Spinal cord (tissue), 10 donors: Measurements from ENCODE around the gene FAM186B. TPM values are rescaled to one million over a fixed set of nuclear protein-coding genes. Genes with fewer than 3 reads are reported as not detected.
A peak's percentile ranks its signal among the peaks of the same experiment; 100 is the strongest.

Experiments used
- DNase-seq, 6 donors: peaks; one replicate each; pipeline versions ENCODE4 v3.0.0 to v3.0.0-alpha.2; 2013 to 2015; ENCODE audit warnings: low spot score in 6 of 6, low read depth in 4 of 6
- H3K27ac ChIP-seq: one replicate; pipeline ENCODE4 v1.5.1; 2013; ENCODE audit warnings: low read depth, low read length, control low read depth
- H3K27me3 ChIP-seq: one replicate; pipeline ENCODE4 v1.6.1; 2013; ENCODE audit warnings: low read length; ENCODE audit not compliant: control insufficient read depth, insufficient read depth
- H3K36me3 ChIP-seq: one replicate; pipeline ENCODE4 v1.6.1; 2013; ENCODE audit warnings: low read length; ENCODE audit not compliant: control insufficient read depth, insufficient read depth
- H3K4me1 ChIP-seq: one replicate; pipeline ENCODE4 v1.6.1; 2013; ENCODE audit warnings: low read length; ENCODE audit not compliant: control insufficient read depth, insufficient read depth
- H3K4me3 ChIP-seq: one replicate; pipeline ENCODE4 v1.5.1; 2013; ENCODE audit warnings: low read depth, low read length, control low read depth
- H3K9me3 ChIP-seq: one replicate; pipeline ENCODE4 v1.6.1; 2013; ENCODE audit warnings: low read length; ENCODE audit not compliant: control insufficient read depth, insufficient read depth
- WGBS: methylation state at CpG from one replicate; pipeline ENCODE4 v1.1.5; 2013; ENCODE audit warnings: missing lambda C conversion rate; ENCODE audit not compliant: insufficient coverage; 5-methylcytosine and 5-hydroxymethylcytosine counted together
- polyA plus RNA-seq, 2 donors: library from polyadenylated mRNA; unstranded; fragments of 120-200 nt; gene quantifications; one replicate each; pipeline ENCODE4 v1.2.1, GENCODE V29; 2013; ENCODE audit not compliant: insufficient read length in 2 of 2
- total RNA-seq, 2 donors: library from RNA; depleted of rRNA in 1 of 2; stranded (reverse); fragments of 120-200 nt in 1 of 2; fragments of >200 nt in 1 of 2; gene quantifications; one replicate each; pipeline versions ENCODE4 v1.2.3 to v1.2.4, GENCODE V29; 2013 to 2014
- donor health status: healthy.

FAM186B gene
- total and polyA plus RNA-seq, 4 donors, result 0.10 to 3.4 (median 0.46) TPM

DNA sequence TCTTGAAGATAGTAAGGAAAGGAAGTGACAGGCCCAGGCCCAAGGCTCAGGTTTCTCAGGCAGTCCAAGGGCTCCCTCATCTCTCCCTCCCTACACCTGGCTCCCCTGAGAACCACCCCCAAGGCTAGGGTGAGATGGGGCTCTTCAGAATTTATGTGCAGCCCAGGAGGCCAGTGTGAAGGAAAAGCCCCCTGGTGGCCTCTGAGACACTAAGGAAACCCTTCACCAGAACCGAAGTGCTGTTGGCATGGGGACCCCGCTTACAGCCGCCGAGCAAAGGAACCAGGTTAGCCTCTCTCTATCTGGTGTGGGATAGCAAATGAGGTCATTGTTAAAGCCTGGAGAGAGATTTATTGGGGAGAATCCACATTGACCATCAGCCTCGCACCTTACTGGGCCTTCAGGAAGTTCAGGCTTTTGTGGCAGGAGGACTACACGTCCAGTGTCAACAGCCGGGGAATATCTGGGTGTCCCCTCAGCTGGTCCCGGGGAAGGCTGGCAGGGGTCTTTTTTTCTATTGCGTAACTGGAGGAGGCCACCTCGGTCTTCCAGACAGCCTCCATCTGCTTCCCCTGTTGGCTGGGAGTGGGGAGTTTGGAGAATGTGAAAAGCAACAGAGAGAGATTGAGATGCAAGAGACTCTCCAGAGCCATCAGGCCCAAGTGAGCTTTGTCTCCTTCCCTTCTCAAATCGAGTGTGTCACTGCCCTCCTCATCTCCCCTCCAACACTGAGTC is 18.1 kb downstream of the FAM186B start:
- no peak overlapping the region for H3K4me3 ChIP-seq
- H3K27ac ChIP-seq, result no peak overlapping the region
- H3K27me3 ChIP-seq, result no peaks in the 10 kb centered on the region
- peaks cover 1% of the 10 kb centered on the region for H3K9me3 ChIP-seq
- WGBS, result 97% methylated on average over 8 of the region's 11 CpGs
- no peaks in the 10 kb centered on the region for H3K4me1 ChIP-seq
- no peak for DNase-seq
- H3K36me3 ChIP-seq, result peaks cover 33% of the 10 kb centered on the region

DNA sequence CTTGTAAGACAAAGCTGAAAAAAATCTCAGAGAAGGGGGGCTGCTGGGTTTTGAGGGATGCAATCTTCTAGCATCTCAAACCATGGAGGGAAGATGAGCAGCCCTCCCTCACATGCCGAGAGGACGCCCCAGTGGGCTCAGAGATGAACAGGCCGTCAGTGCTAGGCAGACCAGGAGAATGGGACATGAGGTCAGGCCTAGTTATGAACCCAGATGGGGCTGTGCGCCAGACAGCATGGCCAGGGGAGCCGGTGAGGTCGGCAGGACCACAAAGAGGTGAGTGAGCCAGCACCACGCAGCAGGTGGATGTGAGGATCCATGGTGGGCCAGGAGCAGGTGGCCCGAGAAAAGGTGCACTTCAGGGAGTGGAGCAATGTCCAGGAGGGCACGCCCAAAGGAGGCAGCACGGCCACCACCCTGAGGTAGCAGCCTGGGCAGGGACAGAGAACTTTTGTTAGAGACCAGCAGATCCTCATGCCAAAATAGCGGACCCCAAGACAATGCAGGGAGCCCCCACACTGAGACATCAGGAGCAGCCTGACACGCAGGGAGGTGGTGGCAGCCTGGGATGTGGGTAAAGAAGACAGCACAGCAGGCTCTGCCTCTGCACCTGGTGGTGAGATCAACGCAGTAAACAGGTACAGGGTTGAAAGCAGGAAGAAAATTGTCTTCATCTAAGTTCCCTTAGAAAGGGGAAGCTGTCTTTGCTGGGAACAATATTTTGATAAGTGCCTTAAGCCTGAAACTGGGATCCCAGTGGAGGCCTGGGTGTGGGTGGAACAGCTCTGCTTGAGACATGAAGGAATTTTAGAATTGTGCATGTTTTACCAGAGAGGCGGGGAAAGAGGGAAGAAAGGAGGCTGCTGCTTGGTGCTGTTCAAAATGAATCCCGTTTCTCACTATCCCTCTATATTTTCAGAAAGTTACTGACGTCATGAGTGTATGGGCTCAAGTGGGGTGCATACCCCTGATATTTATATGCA is 19.7 kb downstream of the FAM186B start:
- no peak for DNase-seq
- Histone ChIP-seq H3K27ac (no peak overlapping the region), H3K36me3 (peaks cover 33% of the 10 kb centered on the region), H3K27me3 (no peaks in the 10 kb centered on the region), H3K9me3 (no peaks in the 10 kb centered on the region), H3K4me1 (peaks cover 1% of the 10 kb centered on the region), H3K4me3 (no peak overlapping the region)
- WGBS, result 89% methylated on average over 14 of the region's 16 CpGs

DNA sequence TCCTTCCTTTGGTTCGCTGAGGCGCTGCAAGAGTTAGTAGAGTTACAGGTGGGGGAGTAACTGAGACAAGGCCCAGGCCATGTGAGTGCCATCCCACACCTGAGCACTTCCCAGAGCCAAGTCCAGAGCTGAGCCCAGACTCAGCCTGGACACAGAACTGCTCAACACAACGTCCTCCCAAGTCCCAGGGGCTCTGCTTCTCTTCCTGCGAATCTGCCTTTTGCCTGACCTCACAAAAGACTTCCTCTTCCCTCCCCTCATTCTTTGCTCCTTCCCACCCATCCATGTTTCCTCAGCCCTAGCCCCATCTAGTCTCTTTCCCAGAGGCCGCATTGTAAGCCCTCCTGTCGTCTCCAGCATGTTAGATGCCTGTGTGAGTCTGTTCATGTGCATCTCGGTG is 20.8 kb downstream of the FAM186B start:
- H3K9me3 ChIP-seq, result no peaks in the 10 kb centered on the region
- DNase-seq, result no peak
- no peak overlapping the region for H3K4me3 ChIP-seq
- H3K36me3 ChIP-seq, result peaks cover 33% of the 10 kb centered on the region
- no peak overlapping the region for H3K27ac ChIP-seq
- H3K4me1 ChIP-seq, result peaks cover 9% of the 10 kb centered on the region
- 81% methylated on average over 5 of the region's 7 CpGs for WGBS
- no peaks in the 10 kb centered on the region for H3K27me3 ChIP-seq

DNA sequence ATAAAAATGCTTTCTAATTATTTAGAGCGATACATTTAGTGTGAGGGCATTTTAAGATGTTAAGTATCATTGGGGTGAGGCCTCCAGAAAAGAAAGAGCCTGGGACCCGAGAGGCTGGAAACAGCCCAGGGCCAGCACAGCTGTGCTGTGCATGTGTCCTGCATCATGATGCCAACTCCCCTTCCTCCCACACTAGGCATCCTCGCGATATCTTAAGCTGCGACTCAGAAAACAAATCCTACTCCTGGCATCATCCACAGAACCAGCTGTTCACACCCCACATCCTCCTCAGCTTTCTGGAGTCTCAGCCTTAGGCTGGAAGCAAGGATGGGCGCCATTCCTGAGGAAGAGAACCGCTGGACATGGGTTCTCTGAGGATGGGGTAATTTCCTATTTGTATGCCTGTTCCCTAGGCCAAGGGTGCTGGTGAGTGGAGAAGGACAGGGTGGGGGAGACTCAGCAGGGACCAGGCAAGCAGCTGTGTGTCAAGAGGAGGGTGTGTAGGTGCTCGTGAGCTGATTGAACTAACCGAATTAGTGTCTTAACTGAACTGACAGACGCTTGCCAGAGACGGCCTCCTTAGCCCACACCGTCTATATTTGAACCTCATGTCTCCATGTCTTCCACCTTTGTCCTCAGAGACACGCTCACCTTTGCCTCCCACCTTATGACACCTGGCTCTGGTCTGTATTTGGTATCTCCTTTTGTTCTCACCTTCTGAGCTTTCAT is 21.9 kb downstream of the FAM186B start:
- DNase-seq, result peak in 2 of 6 donors; percentile 24 to 40
- H3K36me3 ChIP-seq, result peaks cover 31% of the 10 kb centered on the region
- H3K9me3 ChIP-seq, result no peaks in the 10 kb centered on the region
- H3K4me1 ChIP-seq, result peaks cover 9% of the 10 kb centered on the region
- H3K4me3 ChIP-seq, result no peak overlapping the region
- no peak overlapping the region for H3K27ac ChIP-seq
- H3K27me3 ChIP-seq, result no peaks in the 10 kb centered on the region
- WGBS, result 75% methylated on average over 5 of the region's 13 CpGs

DNA sequence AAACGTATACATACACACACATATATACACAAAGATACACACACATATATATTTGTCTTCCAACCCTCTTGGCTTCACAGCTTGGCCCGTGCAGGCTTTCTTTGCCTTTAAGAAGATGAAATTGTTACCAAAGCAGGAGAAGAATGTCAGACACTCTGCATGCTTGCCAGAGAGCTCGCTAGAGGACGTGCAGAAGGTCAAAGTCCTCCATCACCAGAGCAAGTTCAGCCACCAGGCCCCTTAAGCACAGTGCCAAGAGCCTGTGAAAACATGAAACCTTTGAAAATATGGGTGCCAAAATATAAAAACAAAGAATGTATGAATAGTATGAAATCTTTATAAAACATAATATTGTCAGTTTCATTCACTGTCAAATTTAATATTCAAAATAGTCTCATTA is 22.6 kb downstream of the FAM186B start:
- H3K9me3 ChIP-seq, result no peaks in the 10 kb centered on the region
- 75% methylated on average over 1 of the region's 4 CpGs for WGBS
- H3K27me3 ChIP-seq, result no peaks in the 10 kb centered on the region
- peaks cover 25% of the 10 kb centered on the region for H3K36me3 ChIP-seq
- H3K4me1 ChIP-seq, result peaks cover 9% of the 10 kb centered on the region
- H3K27ac ChIP-seq, result no peak overlapping the region
- peak in 2 of 6 donors; percentile 11 to 19 for DNase-seq
- no peak overlapping the region for H3K4me3 ChIP-seq

DNA sequence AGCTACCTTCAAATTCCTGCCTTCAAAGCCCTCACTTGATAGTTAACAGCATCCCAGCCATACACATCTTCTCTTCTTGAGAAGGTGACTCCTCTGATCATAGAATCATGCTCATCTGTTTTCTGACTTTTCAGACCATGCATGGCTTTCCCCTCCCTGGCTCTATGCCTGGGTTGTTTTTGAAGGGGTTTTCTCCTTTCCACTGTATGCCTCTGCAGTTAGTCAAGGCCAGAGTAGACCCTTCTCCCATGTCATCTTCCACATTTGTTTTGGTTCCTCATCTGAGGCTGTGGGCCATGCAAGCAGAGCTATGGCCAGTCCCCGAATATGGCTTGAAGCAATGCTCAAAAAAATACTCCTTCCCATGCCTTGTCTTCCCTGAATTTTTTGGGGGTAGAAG is 23.2 kb downstream of the FAM186B start:
- no peaks in the 10 kb centered on the region for H3K27me3 ChIP-seq
- H3K36me3 ChIP-seq, result peaks cover 22% of the 10 kb centered on the region
- no peaks in the 10 kb centered on the region for H3K9me3 ChIP-seq
- H3K27ac ChIP-seq, result no peak overlapping the region
- no peak for DNase-seq
- no peak overlapping the region for H3K4me3 ChIP-seq
- H3K4me1 ChIP-seq, result peaks cover 9% of the 10 kb centered on the region
- WGBS, result no CpG with 5 or more reads among the region's 1 CpG

DNA sequence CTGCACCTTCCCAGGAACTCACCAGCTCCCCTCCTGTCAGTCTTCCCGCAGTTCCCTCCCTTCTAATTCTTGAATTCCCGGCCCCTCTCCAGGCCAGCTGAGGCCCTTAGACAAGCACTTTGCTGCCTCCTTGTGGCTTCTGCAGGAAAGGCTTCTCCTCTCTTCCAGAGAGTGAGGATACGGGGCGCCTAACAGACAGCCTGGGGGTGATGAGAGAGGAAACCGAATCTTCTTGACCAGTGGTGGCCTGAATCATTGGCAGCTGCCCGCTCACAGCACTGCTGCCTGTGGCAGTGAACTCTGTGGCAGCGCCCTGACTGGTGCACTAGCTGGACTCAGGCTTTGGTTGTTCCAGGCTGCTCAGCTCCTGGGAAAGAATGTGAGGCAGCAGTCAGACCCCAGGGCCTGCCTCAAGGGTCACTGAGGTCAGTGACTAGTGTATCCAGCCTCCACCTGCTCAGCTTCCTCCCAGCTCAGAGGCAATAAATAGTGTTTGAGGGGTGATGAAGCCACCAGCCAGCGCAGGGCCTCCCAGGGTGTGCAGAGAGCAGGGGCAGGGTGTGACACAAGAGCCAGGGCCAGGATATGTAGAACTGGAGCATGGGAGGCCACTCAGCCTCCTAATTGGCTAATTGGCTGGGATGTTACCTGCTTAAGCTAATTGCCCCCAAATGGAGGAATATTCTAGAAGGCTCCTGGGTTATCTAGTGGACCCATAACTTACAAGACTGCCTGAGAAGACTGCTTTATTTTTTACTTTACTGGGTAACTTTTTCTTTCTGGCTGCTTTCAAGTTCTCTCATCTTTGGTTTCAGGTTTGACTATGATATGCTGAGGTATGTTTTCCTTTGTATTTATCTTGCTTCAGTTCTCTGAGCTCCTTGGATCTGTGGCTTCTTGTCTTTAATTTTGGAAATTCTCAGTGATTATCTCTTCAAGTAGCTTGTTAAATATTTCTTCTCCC is 24.6 kb downstream of the FAM186B start:
- DNase-seq, result peak; percentile 26 to 91 (median 56)
- Histone ChIP-seq H3K9me3 (no peaks in the 10 kb centered on the region), H3K36me3 (peaks cover 24% of the 10 kb centered on the region), H3K27ac (no peak overlapping the region), H3K4me3 (no peak overlapping the region), H3K27me3 (no peaks in the 10 kb centered on the region), H3K4me1 (peaks cover 9% of the 10 kb centered on the region)
- 34% methylated on average over 6 of the region's 8 CpGs for WGBS

DNA sequence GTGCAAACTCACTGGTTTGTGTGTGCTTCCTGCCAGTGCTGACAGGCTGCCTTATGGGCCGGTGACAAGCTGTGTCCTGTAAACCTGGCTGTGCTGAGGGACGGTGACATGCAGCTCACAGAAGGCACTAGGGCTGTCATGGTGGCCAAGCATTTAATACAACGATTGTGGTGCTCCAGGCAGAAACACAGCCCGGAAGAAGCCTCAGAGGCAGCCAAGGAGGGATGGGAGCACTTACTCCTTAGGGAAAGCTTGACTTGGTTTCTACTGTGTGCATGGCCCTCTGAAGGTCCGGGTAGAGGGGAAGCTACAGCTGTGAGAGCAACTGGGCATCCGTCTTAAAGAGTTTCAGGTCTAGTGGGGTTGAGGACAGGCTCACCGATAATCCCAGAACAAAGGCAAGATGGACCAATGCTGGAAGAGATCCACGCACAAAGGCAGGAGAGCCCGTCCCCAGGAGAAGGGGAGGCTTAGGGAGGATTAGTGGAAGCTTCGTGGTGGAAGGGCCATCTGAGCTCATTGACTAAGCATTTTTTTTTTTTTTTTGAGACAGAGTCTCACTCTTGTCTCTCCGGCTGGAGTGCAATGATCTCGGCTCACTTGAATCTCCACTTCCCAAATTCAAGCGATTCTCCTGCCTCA is 26.8 kb downstream of the FAM186B start:
- no peak for DNase-seq
- 91% methylated on average over 11 of the region's 13 CpGs for WGBS
- H3K36me3 ChIP-seq, result peaks cover 20% of the 10 kb centered on the region
- H3K4me1 ChIP-seq, result peaks cover 9% of the 10 kb centered on the region
- H3K4me3 ChIP-seq, result no peak overlapping the region
- no peak overlapping the region for H3K27ac ChIP-seq
- no peaks in the 10 kb centered on the region for H3K9me3 ChIP-seq
- no peaks in the 10 kb centered on the region for H3K27me3 ChIP-seq
